Measurements from ENCODE around the gene CFAP65.

DNA sequence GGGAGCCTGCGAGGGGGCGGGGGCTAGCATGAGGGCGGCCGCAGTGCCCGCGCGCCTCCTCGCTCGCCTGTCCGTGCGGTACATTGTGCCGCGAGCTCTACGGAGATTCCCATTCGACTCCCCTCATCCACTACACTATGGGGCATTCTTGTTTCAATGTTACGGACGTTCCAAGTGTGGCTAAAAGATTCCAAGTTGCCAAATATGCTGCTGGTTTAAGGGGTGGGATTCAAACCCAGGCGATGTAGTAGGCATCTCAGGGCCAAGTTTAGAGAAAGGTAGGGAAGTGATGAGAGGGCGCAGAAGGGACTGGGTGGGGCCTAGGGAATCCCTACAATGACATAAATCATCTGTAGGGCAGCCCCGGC lies 38.1 kb downstream of the CFAP65 start:
- no peak for TF ChIP-seq SP1 (IDR thresholded peaks at IDR 0.05)
- TF ChIP-seq HDGF (IDR thresholded peaks at IDR 0.05; ENCODE audit: borderline replicate concordance) = no peak
- TF ChIP-seq BHLHE40 (IDR thresholded peaks at IDR 0.05; ENCODE audit: borderline replicate concordance) = no peak
- no peak for TF ChIP-seq TARDBP (IDR thresholded peaks at IDR 0.05)
- TF ChIP-seq ELF4 (IDR thresholded peaks at IDR 0.05) = no peak
